GM13976 (cell line): Measurements from ENCODE around the gene ATXN7L1.
A peak's percentile ranks its signal among the peaks of the same experiment; 100 is the strongest.

ENCODE experiments used
- DNase-seq: peaks from one replicate; pipeline ENCODE4 v3.0.0; 2012; ENCODE audit warnings: low spot score
- CTCF ChIP-seq: IDR thresholded peaks from 2 replicates; pipeline ENCODE4 v1.5.1; 2012; ENCODE audit warnings: borderline replicate concordance, mild to moderate bottlenecking; ENCODE audit not compliant: insufficient read depth; ENCODE audit errors: extremely low read depth, missing control alignments, control extremely low read depth
- in situ Hi-C: fragments of 300-500 bp; cut with MboI; formaldehyde crosslinking; loops from one replicate; pipeline ENCODE4 v1.12.0; 2022; ENCODE audit warnings: low sequenced_read_pairs, mixed read lengths, inconsistent platforms; ENCODE audit not compliant: unreplicated experiment

Gene ATXN7L1

DNA sequence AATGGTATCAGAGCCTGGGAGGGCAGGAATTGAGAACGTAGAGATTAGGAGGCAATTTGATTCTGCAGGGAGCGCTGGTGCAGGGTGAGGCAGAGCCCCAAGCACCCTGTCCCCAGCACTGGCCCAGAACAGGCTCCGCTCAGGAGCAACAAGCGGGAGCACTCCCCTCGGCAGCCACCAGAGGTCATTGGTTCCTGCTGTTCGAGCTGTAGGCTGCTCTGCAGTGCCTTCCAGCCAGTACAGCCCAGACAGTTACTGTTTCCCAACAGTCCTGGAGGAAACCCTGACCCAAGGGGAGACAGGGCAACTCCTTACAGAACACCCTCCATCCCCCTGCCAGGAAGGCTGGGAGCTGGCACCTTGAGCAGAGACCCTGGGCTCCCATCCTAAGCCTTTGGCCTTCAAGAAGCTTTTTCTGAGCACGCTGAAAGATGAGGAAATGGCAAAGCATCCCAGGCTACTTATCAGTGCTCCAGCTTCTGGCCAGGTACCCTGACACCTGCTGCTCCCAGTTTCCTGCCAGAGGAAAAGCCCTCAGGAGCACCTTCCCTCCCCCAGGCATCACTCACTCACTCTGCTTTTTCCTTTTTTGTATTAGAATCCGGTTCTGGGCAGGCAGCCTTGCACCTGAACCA is 223.9 kb downstream of the ATXN7L1 start:
- peak; percentile 80 for TF ChIP-seq CTCF
- DNase-seq, result peak; percentile 83
- in situ Hi-C loops, result no loop called here

GRCh38 chr7:105651798-105652197 is 224.6 kb downstream of the ATXN7L1 start:
- TF ChIP-seq CTCF, result no peak
- DNase-seq, result no peak
- in situ Hi-C loops, result no loop called here

DNA sequence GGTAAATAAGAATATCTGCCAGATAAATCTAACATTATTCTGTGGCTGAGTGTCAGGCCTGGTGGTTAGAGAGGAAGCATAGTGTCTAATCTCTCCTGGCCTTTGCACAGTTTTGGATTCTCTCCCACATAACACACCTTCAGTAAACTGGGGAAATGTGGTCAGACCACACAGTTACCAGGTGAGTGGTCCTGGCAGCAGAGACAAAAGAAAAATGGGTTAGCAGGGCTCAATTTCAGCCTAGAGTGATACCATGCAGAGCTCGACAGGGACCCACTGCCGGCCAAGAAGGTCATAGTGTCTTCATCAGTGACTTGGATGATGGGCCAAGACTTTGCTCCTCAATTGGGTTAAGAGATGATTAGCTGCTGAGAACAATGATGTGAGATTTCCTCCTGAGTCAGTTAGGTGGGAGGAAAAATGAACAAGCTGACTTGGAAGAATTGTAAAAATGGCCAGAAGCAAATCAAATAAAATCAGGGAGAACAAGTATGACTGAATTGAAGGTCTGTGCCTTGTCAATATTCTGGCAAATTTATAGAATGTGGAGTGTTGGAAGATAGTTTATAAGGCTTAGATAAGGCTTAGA is 225.9 kb downstream of the ATXN7L1 start:
- no peak for DNase-seq
- TF ChIP-seq CTCF, result no peak
- in situ Hi-C loops, result no loop called here

GRCh38 chr7:105649727-105650381 is 226.5 kb downstream of the ATXN7L1 start:
- in situ Hi-C loops, result no loop called here
- DNase-seq, result no peak

GRCh38 chr7:105648561-105649401 is 227.6 kb downstream of the ATXN7L1 start:
- TF ChIP-seq CTCF, result no peak
- no peak for DNase-seq
- in situ Hi-C loops, result no loop called here

More at GRCh38 chr7:105649727-105650381, 226.5 kb downstream of the ATXN7L1 start:
- no peak for TF ChIP-seq CTCF

DNA sequence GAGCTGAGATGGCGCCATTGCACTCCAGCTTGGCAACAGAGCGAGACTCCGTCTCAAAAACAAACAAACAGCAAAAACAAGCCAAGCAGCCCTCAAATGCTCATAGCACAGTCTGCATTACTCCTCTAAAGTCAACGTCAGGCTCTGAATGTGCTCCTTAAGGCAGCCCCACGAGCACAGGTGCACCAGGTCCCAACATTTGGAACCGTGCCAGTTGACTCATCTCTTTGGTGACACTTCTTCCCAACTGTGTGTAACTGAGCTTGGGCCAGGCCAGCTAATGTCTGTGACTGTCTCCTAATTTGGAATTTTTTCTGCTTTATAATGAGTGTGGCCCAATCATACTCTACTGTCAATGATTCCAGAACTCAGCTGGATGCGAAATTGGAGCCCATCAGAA is 228.8 kb downstream of the ATXN7L1 start:
- in situ Hi-C loops, result no loop called here
- DNase-seq, result no peak
- TF ChIP-seq CTCF, result no peak
